H4 (cell line): ENCODE measurements around the gene ZNF213. TPM values are rescaled to one million over a fixed set of nuclear protein-coding genes. Genes with fewer than 3 reads are reported as not detected.
"Not testable (repeated sequence)": the region's sequence is repeated elsewhere in the genome, so short reads cannot be mapped to it uniquely, and the experiment has no call there.

Source experiments
- DNase-seq: peaks from one replicate; pipeline ENCODE4 v3.0.0-alpha.2; 2015; ENCODE audit warnings: low spot score
- total RNA-seq: library from RNA; depleted of rRNA; stranded (reverse); fragments of >200 nt; shearing (Covaris generic); gene quantifications from 2 replicates; pipeline ENCODE4 v1.2.3, GENCODE V29; 2014

Gene ZNF213
- total RNA-seq, 1 experiment from 2014 or later = 2.0 TPM

DNA sequence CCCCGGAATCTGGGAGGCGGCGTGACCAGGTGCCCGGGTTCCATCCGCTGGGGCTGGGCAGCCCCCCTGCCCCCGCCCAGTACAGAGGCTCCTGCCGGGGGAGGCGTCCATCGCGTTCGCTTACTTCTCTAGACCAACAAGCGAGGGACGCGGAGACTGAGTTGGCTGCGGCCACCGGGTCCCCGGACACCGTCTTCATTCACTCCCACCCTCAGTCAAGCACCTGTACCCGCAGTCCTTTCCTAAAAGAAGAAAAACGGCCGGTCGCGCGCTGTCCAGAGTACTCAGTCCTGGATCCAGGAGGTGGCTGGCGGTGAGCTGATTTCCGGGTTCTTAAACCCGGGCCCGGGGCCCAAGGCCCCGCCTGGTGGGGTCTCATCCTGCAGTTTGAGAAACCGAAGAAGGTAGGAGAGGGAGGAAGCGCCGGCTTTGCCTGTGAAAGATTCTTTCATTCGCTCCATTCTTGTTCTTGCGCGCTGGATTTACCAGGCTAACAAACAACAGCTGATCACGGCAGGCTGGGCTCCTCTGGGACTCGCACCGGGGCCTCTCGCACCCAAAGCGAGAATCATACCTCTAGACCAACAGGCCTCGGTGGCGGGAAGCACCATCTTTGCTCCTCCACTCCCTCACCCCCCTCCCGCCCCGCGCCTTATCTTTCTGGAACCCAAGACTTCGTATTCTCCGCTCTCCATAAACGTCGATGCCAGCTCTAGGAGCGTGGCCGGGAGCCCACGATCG lies 35.8 kb downstream of the ZNF213 start:
- DNase-seq = no peak

DNA sequence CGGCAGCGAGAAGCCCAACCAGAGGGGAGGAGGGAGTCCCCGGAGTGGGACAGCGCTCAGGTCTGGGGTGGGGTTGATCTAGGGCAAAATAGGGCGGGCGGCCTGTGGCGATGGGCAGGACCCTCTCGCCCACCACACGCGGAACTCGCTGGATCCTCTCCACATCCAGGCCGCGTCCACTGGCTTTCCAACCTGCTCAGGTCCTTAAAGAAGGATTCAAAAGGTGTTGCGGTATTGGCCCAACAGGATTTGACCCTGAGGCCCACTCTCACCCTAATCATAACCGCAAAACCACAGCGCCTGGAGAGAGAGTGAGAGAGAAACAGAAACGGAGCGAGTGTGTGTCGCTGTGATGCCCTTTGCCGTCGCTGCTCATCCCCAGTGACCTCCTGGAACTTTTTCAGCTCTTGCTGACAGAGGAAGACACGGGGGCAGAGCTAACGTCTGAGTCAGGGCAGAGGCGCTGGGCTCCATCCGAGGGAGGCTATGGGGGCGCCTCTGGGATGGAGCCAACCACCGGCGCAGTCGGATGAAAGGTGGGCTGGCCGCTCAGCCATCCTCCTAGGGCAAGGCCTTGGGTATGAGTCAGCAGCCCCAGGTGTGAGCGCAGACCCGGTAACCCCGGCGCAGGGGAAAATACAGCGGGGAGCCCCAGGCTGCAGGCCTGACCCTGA lies 36.5 kb downstream of the ZNF213 start:
- no peak for DNase-seq

DNA sequence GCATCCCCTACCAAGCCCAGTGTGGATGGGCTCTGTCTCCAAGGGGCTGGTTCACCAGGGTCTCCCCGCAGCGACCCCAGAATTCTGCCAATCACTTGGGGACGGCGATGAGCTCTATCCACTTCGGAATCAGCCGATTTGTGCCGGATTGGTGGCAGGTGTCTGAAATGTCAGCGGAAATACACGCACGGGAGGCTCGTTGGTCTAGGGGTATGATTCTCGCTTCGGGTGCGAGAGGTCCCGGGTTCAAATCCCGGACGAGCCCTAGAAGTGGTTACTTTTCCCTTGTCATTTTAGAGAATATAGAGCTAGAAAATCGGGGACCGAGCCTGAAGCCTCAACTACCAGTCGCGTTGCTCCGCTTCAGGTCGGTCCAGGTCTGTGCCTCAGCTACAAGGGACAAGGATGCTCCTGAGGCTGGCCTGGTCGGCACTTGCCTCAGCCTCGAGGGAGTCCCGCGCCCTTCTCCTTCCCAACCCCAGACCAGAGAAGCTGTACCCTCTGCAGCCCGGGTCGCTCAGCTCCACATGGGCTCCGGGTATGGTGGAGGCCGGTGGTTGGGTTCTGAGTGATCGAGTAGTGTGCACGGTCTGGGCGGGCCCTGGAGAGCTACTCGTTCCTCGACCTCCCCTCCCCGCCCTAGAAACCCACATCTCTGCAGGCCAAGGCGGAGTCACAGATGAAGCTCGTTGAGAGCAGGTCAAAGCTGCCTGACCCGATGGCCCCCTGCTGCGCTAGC lies 37.2 kb downstream of the ZNF213 start:
- no peak for DNase-seq

DNA sequence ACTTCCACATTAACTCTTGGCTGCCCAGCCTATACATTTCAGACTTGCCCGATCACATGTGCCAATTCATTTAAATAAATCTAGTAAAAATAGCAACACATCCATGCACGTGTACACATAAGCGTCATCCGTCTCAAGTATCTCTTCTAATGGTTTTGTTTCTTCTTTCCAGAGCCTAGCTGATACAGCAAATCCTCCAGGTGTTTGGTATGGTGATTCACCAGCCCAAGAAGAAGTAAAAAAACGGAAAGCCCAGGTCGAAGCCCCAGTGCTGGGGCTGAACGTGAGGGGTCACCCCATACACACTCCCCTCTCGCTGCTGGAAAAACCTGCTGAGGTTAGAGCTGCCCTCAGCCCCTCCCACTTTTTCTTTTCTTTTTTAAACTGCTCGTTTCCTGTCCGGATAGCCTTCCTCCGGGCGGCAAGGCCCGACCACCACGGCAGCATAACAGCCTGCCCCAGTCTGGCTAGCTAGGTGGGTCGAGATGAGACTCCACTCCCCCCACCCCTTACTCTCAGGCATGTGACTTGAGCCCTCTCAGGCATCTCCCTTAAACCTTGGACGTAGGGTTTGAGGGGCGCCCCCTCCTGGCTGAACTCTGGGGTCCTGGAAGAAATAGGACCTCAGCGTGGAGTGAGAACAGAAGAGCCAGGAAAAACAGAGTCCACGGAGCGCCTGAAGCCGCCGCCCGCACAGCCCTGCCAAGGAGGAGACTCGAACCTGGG lies 39.2 kb downstream of the ZNF213 start:
- DNase-seq = no peak

DNA sequence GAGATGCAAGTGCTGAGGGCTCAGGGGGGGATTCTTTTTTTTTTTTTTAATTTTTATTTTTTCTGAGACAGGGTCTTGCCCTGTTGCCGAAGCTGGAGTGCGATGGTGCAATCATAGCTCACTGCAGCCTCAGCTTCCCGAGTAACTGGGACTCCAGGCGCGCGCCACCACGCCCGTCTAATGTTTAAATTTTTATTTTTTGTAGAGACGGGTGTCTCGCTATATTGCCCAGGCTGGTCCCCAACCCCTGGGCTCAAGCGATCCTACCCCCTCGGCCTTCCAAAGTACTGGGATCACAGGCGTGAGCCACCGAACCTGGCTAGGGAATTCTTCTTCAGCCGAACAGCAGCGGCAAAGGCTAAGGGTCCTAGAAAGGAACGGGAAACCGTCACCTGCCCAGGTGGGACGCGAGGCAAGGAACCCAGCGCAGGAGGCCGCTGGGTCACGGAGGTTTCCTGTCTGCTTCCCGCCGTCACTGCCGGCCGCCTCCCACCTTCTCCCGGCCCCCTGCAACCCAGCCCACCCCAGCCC lies 39.9 kb downstream of the ZNF213 start:
- DNase-seq = no peak

DNA sequence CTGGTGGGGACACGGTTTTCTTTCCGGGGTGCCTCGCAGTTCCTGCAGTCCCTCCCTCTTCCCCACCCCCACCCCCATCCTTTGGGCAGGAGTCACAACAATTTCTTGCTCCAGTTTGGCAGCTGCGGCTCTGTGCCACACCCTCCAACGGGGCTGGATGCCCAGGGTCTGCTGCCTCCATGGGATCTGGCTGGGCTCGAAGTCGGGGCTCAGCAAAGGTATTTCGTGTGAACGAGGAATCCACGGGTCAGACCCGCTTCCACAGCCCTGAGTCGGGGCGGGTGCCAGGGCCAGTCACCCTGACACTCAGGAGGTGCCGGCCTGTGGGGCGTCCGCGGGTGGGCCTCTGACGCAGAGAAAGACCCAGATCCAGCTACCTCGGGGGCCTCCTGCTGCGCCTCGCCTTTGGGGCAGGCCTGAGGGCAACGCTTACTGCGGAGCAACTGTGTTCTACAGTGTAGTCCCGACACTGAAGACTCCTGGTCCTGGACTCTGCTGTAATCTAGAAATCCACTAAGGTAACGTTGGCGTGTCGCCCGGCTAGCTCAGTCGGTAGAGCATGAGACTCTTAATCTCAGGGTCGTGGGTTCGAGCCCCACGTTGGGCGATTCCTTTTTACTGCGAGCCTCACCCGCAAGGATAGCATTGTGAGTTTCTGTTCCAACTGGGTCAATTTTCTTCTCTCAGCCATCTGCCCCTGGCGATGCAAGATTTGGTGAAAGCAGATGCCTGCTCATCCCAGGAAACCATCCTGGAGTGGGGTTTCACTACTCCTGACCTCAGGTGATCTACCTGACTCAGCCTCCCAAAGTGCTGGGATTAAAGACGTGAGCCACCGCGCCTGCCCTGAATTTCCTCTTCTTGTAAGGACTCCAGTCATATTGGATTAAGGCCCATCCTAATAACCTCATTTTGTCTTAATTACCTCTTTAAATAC lies 40.6 kb downstream of the ZNF213 start:
- DNase-seq = peak; percentile 52

DNA sequence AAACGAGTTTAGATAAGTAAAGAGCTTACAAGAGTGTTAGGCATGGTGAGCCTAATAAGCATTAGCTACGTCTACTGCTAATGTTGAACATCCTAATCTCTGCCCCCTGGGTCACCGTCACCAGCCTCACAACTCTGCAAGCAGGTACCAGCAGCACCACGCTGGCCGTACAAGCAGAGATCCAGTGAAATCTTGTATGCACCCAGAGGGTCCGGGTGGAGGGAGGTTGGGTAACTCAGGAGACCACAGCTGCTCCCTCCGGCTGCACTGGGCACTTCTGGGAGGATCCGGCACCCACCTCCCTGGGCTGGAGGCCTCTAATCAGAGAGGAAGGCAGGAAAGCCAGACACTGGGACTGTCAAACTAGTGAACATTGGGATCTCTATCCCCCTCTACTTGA lies 44.8 kb downstream of the ZNF213 start:
- DNase-seq = no peak

DNA sequence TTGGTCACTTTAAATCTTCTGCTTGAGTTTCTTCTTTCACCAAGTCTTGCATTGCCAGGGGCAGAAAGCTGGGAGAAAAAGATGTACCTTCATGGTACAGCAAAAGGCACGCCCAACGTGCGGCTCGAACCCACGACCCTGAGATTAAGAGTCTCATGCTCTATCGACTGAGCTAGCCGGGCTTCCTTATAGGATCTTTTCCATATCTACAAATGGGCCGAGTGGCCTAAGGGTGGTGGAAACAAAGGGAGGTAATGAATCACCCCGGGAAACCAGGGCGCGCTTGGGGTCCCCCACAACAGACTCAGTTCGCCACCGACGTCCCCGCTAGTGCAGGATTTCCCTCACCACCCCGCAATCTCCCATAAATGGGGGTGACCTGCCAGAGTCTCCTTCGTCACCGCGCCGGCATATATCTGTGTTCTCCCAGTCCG lies 45.6 kb downstream of the ZNF213 start:
- no peak for DNase-seq

DNA sequence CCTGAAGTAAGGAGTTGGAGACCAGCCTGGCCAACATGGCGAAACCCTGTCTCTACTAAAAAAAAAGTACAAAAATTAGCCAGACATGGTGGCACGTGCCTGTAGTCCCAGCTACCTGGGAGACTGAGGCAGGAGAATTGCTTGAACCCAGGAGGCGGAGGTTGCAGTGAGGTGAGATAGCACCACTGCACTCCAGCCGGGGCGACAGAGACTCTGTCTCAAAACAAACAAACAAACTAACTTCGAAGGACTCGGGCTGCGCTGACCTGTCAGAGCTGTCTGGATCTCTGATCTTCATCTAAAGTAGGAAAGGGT lies 47.4 kb downstream of the ZNF213 start:
- DNase-seq = not testable (repeated sequence)

DNA sequence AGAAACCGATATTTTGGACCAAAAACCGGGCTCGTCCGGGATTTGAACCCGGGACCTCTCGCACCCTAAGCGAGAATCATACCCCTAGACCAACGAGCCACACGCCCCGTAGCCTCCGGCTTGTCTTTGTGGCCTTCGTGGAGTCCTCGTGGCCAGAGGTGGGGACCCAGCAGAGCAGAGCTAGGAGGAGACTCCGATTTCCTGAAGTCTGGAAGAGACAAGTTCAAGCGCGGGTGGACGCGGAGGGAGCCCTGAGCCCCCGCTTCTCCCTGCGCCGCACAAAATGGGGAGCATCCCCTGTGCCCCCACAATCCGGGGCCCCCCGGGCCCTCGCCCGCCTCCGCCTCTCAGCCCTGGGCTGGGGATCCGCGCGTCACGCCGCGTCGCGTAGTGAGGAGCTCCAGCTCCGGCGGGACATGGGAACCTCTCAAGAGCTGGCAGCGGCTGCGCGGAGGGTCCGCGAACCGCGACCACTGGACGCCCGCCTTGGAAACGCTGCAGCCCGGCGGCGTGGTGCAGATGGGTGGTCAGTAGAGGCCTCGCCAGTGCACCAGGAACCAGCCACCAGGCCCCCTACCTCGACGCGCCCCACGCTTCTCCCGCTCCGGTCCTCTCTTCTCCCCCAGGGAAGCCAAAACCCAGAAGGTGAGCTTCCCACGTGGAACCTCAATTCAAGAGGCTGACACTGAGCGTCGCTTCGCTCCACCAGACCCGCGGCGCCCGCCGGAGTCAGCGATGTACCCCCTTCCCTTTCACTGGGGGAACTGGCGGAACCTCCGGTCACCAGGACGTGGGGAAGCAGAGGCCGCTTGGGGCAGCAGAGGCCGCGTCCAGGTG lies 48.0 kb downstream of the ZNF213 start:
- DNase-seq = peak; percentile 64

DNA sequence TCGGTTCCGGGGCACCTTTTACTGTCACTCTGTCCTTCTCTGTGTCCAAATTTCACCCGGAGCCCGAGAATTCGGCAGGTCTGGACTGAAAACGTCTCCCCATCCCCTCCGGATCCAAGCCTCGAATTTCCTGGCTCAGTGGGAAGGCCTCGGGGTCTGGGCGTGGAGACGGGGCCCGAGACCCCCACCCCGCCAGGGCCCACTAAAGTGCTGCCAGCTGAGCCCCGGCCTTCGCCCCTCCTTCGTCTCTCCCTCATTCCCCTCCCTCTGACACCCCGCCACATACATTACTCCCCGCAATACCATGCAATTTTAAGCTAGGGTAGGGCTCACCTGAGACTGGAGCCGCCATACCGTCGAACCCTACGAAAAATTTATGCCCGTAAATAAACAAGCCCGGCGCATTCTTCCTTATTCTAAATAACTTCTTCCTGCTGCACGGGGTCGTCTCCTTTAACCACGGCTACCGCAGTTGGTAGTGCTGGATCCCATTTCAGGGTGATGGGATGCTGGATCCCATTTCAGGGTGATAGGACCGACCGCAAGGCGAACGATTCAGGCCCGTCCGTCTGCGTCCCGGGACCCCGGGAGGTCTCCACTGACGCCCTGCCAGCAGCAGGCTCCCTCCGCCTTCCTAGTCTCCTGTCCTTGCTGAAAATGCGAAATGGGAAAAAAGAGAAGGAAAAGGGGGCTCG lies 48.8 kb downstream of the ZNF213 start:
- DNase-seq = no peak

DNA sequence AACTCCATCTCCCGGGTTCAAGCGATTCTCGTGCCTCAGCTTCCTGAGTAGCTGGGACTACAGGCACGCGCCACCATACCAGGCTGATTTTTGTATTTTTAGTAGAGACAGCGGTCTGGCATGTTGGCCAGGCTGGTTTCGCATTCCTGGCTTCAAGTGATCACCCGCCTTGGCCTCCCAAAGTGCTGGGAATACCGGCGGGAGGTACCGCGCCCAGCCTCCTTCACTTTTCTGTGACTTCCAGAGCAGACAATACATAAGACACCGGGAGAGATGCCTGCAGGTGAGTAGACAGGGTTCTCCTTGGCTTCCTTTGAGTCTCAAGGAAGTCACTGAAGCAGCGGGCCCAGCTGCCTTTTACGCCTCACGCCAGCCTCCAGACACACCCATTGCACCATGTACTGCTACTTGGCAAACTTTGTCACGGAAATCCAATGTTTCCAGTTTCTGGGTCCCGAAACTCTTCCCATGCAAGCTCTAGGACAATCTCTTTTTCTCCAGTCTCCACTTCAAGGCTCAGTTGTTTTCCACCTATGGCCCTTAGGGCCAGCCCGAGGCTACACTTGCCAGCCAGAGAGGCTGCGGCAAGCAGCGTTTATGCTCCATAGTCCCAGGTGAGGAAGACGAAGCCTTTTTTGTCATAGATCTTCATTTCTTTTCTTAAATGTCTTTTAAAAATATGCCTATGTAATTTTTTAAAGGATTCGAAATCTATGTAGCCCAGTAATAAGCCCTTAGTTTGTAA lies 52.3 kb downstream of the ZNF213 start:
- DNase-seq = no peak

DNA sequence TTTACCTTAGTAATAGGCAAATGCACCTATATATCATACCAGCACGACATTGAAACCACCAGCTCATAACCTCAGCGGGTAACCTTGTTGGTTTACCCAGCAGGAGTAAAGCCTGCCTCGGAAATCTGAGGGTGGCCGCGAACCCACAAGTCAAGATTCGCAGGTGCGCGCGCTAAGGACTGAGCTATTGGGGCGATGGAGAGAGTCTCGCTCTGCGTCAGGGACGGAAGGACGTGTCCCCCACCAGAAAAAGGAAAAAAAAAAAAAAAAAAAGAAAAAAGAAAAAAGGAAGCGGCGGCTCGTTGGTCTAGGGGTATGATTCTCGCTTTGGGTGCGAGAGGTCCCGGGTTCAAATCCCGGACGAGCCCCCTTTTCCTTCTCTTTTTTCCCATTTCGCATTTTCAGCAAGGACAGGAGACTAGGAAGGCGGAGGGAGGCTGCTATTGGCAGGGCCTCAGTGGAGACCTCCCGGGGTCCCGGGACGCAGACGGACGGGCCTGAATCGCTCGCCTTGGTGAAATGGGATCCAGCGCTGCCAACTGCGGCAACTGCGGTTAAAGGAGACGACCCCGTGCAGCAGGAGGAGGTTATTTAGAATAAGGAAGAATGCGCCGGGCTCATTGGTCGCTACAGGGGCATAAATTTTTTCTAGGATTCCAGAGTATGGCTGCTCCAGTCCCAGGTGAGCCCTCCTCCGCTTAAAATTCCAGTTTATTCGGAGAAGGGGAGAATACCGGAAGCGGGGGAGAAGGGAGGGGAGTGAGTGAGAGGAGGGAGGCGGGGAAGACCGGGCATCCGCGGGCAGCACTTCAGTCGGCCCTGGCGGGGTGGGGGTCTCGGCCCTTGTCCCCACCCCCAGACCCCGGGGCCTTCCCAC lies 53.2 kb downstream of the ZNF213 start, which contains the start of gene OR1F1:
Gene OR1F1 (plus strand): TSS at position 407 of the 877 bp plus-strand sequence.
- peak; percentile 72 for DNase-seq

DNA sequence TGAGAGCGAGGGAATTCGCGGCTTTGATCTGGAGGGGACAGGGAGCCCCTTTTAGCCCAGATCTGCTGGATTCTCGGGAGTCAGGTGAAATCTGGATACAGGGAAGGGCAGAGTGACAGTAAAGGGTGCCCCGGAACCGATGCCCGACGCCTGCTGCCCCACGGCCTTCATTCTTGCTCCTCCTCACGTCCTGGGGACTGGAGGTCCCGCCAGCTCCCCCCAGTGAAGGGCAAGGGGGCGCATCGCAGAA lies 53.8 kb downstream of the ZNF213 start:
- no peak for DNase-seq

DNA sequence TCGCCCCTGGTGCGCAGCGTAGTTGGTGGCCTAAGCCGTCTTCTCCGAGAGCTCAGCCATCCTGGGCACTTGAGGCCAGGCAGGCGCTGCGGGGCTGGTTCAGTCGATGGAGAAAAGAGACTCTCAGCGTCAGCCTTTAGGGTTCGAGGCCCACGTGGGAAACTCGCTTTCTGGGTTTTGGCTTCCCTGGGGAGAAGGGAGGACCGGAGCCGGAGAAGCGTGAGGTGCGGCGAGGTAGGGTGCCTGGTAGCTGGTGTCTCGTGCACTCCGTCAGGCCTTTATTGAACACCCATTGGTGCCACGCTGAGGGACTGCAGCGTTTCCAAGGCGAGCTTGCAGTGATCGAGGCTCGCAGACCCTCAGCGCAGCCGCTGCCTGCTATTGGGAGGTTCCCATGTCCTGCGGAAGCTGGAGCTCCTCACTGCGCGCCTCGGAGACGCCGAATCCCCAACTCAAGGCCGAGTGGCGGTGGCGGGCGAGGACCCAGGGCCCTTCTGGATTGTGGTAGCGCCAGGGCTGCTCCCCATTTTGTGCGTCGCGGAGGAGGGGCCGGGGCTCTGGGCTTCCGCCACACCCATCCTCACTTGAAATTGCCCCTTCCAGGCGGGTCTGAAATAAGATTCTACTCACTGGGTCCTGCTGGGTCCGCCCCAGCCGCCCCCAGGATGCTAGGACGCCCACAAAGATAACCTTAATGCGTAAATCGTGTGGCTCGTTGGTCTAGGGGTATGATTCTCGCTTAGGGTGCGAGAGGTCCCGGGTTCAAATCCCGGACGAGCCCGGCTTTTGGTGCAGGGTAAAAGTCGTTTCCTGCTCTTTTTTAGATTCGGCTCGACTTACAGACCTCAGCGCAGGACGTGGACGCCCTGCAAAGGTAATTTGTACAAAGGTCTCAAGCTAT lies 54.3 kb downstream of the ZNF213 start:
- DNase-seq = no peak

DNA sequence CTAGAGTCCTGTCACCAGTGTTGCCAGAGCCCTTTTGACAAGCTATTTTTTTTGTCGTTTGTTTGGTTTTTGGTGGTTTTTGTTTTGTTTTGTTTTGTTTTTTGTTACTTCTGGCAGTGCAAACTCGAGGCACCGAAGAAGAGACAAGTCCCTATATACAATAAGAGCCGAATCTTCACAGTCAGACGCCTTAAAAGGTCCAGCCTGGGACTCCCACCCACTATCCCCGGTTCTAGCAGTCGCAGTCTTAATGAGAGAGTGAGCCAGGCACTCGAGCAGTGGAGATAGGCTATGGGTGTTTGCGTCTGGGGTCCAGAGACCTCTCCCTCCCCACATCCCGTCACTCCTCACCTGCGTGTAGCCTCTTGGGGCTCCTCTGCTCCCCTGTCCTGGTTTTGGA lies 55.0 kb downstream of the ZNF213 start:
- DNase-seq = no peak

DNA sequence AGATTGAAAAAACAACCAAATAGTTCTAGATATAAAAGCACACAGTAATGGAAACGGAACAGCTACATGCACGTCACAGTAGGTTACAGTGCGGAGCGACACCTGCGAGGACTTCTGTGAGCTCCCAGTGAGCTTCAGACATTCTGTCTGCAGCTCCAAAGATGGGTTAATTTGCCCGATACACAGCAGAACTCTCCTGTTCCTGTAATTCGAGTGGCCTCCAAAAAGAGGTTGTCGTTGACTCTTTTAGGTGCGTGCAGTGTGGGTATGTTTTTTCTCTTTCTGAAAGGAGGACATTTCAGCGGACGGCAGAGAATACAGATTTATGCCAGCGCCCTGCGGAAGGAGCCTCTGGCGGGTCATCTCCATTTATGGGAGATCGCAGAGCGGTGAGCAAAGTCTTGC lies 56.1 kb downstream of the ZNF213 start:
- no peak for DNase-seq
